ENCODE results near the gene EYS. TPM values are rescaled to one million over a fixed set of nuclear protein-coding genes. Genes with fewer than 3 reads are reported as not detected.

The EYS gene
- total and polyA plus RNA-seq, 2 of the 13 experiments (the other 11 are each of a cell fraction or from before 2014, with no cell fraction given) = 0.04 to 0.07 TPM

DNA sequence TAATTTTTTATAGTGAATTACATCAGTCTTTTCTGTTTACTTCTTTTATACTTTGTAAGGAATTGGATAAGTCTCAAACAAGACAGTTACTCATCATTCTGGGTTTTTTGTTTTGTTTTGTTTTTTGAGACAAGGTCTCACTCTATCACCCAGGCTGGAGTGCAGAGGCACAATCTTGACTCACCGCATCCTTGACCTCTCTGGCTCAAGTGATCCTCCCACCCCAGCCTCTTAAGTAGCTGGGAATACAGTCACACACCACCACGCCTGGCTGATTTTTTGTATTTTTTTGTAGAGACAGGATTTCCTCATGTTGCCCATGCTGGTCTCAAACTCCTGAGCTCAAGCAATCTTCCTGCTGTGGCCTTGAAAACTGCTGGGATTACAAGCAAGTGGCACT, 524.3 kb downstream of the EYS start:
- Histone ChIP-seq H3K9me3 (ENCODE audit: low read length) (no peaks in the 10 kb centered on the region), H3K36me3 (replicated peaks in 1 of 2; ENCODE audit: control insufficient read depth in 1 of 2, insufficient read depth in 2 of 2, low read length in 2 of 2) (no peaks in the 10 kb centered on the region), H2AFZ (ENCODE audit: low read length) (no peak overlapping the region), H3K4me2 (ENCODE audit: low read depth, low read length) (no peak overlapping the region), H3K79me2 (ENCODE audit: insufficient read depth, low read length) (no peaks in the 10 kb centered on the region), H4K20me1 (ENCODE audit: insufficient read depth, low read length) (no peaks in the 10 kb centered on the region), H3K27me3 (ENCODE audit: control insufficient read depth in 1 of 2, insufficient read depth in 2 of 2, low read length in 2 of 2) (no peaks in the 10 kb centered on the region), H3K4me3 (replicated peaks in 1 of 3; ENCODE audit: insufficient read depth in 1 of 3, low read depth in 2 of 3, low read length in 3 of 3) (no peak overlapping the region), H3K9ac (ENCODE audit: insufficient read depth, low read depth, low read length) (no peak overlapping the region), H3K27ac (ENCODE audit: extremely low read length, insufficient read depth, low read length) (no peak overlapping the region), H3K4me1 (ENCODE audit: insufficient read depth, low read length) (no peaks in the 10 kb centered on the region)
- ChIA-PET CTCF (ENCODE audit: low intra/inter-chr PET ratio, low total read pairs) (no interaction called here), POLR2A (no interaction called here)
- TF ChIP-seq ZNF749 (CRISPR knock-in tag; IDR thresholded peaks at IDR 0.05; ENCODE audit: borderline replicate concordance) (no peak), ZSCAN25 (CRISPR knock-in tag; IDR thresholded peaks at IDR 0.05) (no peak), CEBPB (IDR thresholded peaks at IDR 0.05; ENCODE audit: borderline replicate concordance, low read depth, low read length) (no peak)
- intact Hi-C loops (cut with micrococcal nuclease; ENCODE audit: unreplicated experiment) (no loop called here), in situ Hi-C loops (cut with HindIII; ENCODE audit: extremely low pct_ligation_motif_present, low pct_unique_long_range_greater_than_20kb) (no loop called here)
- 1% methylated on average over 2 of the region's 2 CpGs for WGBS (ENCODE audit: low lambda C conversion rate)
- no peak for ATAC-seq
- no TSS peak for BruUV-seq (replicated peaks)
- DNase-seq (ENCODE audit: low spot score) = no peak
- FAIRE-seq = no peak

DNA sequence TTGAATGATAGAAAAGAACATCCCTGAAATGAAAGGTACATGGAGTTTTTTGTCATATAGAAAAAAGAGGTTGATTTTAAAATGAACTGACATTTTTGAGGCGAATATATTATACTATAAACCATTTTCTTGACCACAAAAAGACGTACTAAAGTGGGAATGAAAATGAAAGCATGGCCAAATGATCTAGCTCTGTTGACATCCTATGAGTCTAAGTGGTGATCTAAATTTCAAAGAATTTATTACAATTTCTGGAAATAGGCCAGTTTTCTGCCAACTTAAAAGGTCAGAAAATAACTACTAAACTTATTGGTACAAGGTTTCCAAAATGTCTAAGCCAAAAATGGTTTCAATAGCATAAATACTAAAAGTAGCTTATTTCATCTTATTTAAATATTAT, 536.8 kb downstream of the EYS start:
- BruUV-seq (replicated peaks) = no TSS peak
- Histone ChIP-seq H3K4me3 (replicated peaks in 1 of 3; ENCODE audit: insufficient read depth in 1 of 3, low read depth in 2 of 3, low read length in 3 of 3) (no peak overlapping the region), H3K79me2 (ENCODE audit: insufficient read depth, low read length) (no peaks in the 10 kb centered on the region), H3K36me3 (replicated peaks in 1 of 2; ENCODE audit: control insufficient read depth in 1 of 2, insufficient read depth in 2 of 2, low read length in 2 of 2) (no peaks in the 10 kb centered on the region), H3K27ac (ENCODE audit: extremely low read length, insufficient read depth, low read length) (no peak overlapping the region), H3K4me2 (ENCODE audit: low read depth, low read length) (no peak overlapping the region), H3K4me1 (ENCODE audit: insufficient read depth, low read length) (no peaks in the 10 kb centered on the region), H3K9me3 (ENCODE audit: low read length) (no peaks in the 10 kb centered on the region), H3K27me3 (ENCODE audit: control insufficient read depth in 1 of 2, insufficient read depth in 2 of 2, low read length in 2 of 2) (no peaks in the 10 kb centered on the region), H4K20me1 (ENCODE audit: insufficient read depth, low read length) (no peaks in the 10 kb centered on the region), H3K9ac (ENCODE audit: insufficient read depth, low read depth, low read length) (no peak overlapping the region), H2AFZ (ENCODE audit: low read length) (no peak overlapping the region)
- TF ChIP-seq, protein P1, sequence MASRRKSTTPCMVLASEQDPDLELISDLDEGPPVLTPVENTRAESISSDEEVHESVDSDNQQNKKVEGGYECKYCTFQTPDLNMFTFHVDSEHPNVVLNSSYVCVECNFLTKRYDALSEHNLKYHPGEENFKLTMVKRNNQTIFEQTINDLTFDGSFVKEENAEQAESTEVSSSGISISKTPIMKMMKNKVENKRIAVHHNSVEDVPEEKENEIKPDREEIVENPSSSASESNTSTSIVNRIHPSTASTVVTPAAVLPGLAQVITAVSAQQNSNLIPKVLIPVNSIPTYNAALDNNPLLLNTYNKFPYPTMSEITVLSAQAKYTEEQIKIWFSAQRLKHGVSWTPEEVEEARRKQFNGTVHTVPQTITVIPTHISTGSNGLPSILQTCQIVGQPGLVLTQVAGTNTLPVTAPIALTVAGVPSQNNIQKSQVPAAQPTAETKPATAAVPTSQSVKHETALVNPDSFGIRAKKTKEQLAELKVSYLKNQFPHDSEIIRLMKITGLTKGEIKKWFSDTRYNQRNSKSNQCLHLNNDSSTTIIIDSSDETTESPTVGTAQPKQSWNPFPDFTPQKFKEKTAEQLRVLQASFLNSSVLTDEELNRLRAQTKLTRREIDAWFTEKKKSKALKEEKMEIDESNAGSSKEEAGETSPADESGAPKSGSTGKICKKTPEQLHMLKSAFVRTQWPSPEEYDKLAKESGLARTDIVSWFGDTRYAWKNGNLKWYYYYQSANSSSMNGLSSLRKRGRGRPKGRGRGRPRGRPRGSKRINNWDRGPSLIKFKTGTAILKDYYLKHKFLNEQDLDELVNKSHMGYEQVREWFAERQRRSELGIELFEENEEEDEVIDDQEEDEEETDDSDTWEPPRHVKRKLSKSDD (CRISPR knock-in tag; IDR thresholded peaks at IDR 0.05; ENCODE audit: low read depth) = no peak
- no peak for TF ChIP-seq ZNF567 (CRISPR knock-in tag; IDR thresholded peaks at IDR 0.05; ENCODE audit: borderline replicate concordance)
- no peak for TF ChIP-seq ARHGAP35 (CRISPR knock-in tag; IDR thresholded peaks at IDR 0.05; ENCODE audit: borderline replicate concordance)
- TF ChIP-seq ZNF121 (CRISPR knock-in tag; IDR thresholded peaks at IDR 0.05) = no peak
- no peak for TF ChIP-seq SP5 (CRISPR knock-in tag; IDR thresholded peaks at IDR 0.05; ENCODE audit: borderline replicate concordance, low read depth)
- TF ChIP-seq NFYC (CRISPR knock-in tag; IDR thresholded peaks at IDR 0.05) = no peak
- no peak for TF ChIP-seq KDM3A (CRISPR knock-in tag; IDR thresholded peaks at IDR 0.05; ENCODE audit: low read depth)
- no peak for TF ChIP-seq TRIM24 (CRISPR knock-in tag; IDR thresholded peaks at IDR 0.05)
- TF ChIP-seq, protein P2, sequence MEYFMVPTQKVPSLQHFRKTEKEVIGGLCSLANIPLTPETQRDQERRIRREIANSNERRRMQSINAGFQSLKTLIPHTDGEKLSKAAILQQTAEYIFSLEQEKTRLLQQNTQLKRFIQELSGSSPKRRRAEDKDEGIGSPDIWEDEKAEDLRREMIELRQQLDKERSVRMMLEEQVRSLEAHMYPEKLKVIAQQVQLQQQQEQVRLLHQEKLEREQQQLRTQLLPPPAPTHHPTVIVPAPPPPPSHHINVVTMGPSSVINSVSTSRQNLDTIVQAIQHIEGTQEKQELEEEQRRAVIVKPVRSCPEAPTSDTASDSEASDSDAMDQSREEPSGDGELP (IDR thresholded peaks at IDR 0.05; ENCODE audit: borderline replicate concordance, low read depth) = no peak
- no peak for TF ChIP-seq ZNF446 (CRISPR knock-in tag; IDR thresholded peaks at IDR 0.05)
- no peak for TF ChIP-seq ZNF333 (CRISPR knock-in tag; IDR thresholded peaks at IDR 0.05; ENCODE audit: borderline replicate concordance)
- in situ Hi-C loops (cut with HindIII; ENCODE audit: extremely low pct_ligation_motif_present, low pct_unique_long_range_greater_than_20kb) = no loop called here
- DNase-seq (ENCODE audit: low spot score) = no peak
- FAIRE-seq = no peak
- intact Hi-C loops (cut with micrococcal nuclease; ENCODE audit: unreplicated experiment) = no loop called here
- ATAC-seq = no peak
- whole genome bisulfite sequencing (ENCODE audit: low lambda C conversion rate) = under 1% methylated on average over 2 of the region's 2 CpGs
- POLR2A ChIA-PET = no interaction called here
- CTCF ChIA-PET (ENCODE audit: low intra/inter-chr PET ratio, low total read pairs) = no interaction called here

Measured in HepG2 (cell line).